ENCODE data around the gene NOP53. TPM values are rescaled to one million over a fixed set of nuclear protein-coding genes. Genes with fewer than 3 reads are reported as not detected.

The NOP53 gene
- total RNA-seq (100 to 1,000 TPM; 166 to 325 TPM), polyA plus RNA-seq (ENCODE audit: insufficient read depth, low read depth, low replicate concordance) (309 TPM)
- long read RNA-seq, donor 1, transcript NOP53-201 (13 exons, 1,528 nt), result major isoform, 175 of 257 reads
- long read RNA-seq, donor 1, transcript NOP53-206 (2 exons, 265 nt), result minor isoform, 5 of 257 reads
- long read RNA-seq, donor 1, partial matches to known transcripts, result 70 of 257 reads
- long read RNA-seq, donor 1, other reads (novel, unspliced or antisense), result 5 of 257 reads
- long read RNA-seq, donor 2, transcript NOP53-201 (13 exons, 1,528 nt), result major isoform, 97 of 149 reads
- long read RNA-seq, donor 2, partial matches to known transcripts, result 48 of 149 reads
- long read RNA-seq, donor 2, other reads (novel, unspliced or antisense), result 0 of 149 reads

DNA sequence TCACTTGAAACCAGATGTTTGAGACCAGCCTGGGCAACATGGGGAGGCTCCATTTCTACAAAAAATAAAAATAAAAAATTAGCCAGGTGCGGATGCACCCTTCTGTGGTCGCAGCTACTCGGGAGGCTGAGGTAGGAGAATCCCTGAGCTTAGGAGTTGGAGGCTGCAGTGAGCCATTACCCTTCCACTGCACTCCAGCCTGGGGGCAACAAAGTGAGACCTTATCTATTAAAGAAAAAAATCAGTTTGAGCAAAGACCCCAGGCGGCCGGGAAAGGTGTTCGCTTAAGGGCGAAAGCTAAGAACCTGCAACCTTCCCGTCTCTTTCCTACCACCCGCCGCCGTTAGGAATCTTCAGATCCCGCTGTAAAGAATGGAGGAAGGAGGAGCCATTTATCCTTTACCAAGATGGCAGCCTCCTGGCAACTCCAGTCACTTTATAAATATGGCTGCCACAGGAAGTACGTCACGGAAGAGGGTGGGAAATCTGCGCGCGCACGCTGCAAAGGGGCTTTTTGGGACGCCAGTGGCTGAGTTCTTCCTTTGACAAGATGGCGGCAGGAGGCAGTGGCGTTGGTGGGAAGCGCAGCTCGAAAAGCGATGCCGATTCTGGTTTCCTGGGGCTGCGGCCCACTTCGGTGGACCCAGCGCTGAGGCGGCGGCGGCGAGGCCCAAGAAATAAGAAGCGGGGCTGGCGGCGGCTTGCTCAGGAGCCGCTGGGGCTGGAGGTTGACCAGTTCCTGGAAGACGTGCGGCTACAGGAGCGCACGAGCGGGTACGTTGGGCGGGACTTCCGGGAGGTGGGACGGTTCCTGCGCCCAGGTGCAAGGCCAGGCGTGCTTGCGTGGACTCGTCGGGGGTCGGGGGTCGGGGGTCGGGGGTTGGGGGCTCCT lies at the start of gene NOP53:
NOP53 (plus strand) TSS at position 537 of the 892 bp plus-strand sequence; CDS start at position 551, 14 bp downstream.
- H3K4me3 ChIP-seq, result peak within 1 kb of the TSS; percentile 81 to 91
- TF ChIP-seq POLR2A (IDR thresholded peaks at IDR 0.05), result peak; percentile 29
- TF ChIP-seq, protein P1, sequence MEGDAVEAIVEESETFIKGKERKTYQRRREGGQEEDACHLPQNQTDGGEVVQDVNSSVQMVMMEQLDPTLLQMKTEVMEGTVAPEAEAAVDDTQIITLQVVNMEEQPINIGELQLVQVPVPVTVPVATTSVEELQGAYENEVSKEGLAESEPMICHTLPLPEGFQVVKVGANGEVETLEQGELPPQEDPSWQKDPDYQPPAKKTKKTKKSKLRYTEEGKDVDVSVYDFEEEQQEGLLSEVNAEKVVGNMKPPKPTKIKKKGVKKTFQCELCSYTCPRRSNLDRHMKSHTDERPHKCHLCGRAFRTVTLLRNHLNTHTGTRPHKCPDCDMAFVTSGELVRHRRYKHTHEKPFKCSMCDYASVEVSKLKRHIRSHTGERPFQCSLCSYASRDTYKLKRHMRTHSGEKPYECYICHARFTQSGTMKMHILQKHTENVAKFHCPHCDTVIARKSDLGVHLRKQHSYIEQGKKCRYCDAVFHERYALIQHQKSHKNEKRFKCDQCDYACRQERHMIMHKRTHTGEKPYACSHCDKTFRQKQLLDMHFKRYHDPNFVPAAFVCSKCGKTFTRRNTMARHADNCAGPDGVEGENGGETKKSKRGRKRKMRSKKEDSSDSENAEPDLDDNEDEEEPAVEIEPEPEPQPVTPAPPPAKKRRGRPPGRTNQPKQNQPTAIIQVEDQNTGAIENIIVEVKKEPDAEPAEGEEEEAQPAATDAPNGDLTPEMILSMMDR (IDR thresholded peaks at IDR 0.05), result peak in 1 of 3 experiments; percentile 47
- H3K36me3 ChIP-seq (ENCODE audit: low read depth, missing control alignments), result no peaks in the 10 kb centered on the region
- peak within 1 kb of the TSS; percentile 94 to 98 for H3K27ac ChIP-seq
- no peaks in the 10 kb centered on the region for H3K27me3 ChIP-seq
- H3K4me1 ChIP-seq, result peaks cover 29% of the 10 kb centered on the region
- no peaks in the 10 kb centered on the region for H3K9me3 ChIP-seq
- intact Hi-C loops (cut with DNase I; ENCODE audit: low total_unique reads), result no loop called here
- DNase-seq, result peak; percentile 98
- 3 to 4% methylated on average over 49 to 51 of the region's 53 CpGs for WGBS, 2 donors

DNA sequence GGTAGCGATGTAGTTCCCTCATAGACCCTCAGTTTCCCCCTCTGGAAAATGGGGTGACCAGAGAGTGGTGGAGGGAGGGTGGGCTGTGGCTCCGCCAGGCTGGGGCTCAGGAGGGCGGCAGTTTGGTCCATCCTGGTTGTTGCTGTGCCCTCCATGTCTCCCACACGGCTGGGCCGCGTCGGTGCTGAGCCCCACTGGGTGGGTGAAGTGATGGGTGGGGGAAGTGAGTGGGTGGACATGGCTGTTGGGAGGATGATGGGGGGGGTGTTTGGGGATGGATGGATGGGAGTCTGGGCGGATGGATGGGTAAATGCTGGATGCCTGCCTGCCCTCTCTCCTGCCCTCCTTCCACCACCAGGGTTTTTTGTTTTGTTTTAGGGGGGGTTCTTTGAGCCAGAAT lies 48.7 kb upstream of the NOP53 start:
- H3K27ac ChIP-seq, result no peak overlapping the region

GRCh38 chr19:47697863-47698609 lies 47.3 kb upstream of the NOP53 start:
- intact Hi-C loops (cut with DNase I; ENCODE audit: low total_unique reads), result loop anchor here (5.0 kb wide), 1 partner anchor 261 kb away; no protein-coding TSS in a partner anchor

More for the DNA sequence above, 48.7 kb upstream of the NOP53 start:
- DNase-seq, result no peak
- H3K27me3 ChIP-seq, result no peaks in the 10 kb centered on the region
- intact Hi-C loops (cut with DNase I; ENCODE audit: low total_unique reads), result loop anchor here (5.0 kb wide), 1 partner anchor 259 kb away; no protein-coding TSS in a partner anchor
- TF ChIP-seq POLR2A (IDR thresholded peaks at IDR 0.05), result no peak
- TF ChIP-seq, protein P1 (IDR thresholded peaks at IDR 0.05), result no peak
- H3K36me3 ChIP-seq (ENCODE audit: low read depth, missing control alignments), result no peaks in the 10 kb centered on the region
- 91 to 93% methylated on average over 7 to 8 of the region's 8 CpGs for WGBS, 2 donors
- peaks cover 5% of the 10 kb centered on the region for H3K4me1 ChIP-seq
- no peak overlapping the region for H3K4me3 ChIP-seq
- no peaks in the 10 kb centered on the region for H3K9me3 ChIP-seq

More at GRCh38 chr19:47697863-47698609, 47.3 kb upstream of the NOP53 start:
- Histone ChIP-seq H3K4me3 (no peak overlapping the region), H3K36me3 (ENCODE audit: low read depth, missing control alignments) (no peaks in the 10 kb centered on the region), H3K27me3 (no peaks in the 10 kb centered on the region), H3K27ac (no peak overlapping the region), H3K4me1 (peaks cover 5% of the 10 kb centered on the region), H3K9me3 (no peaks in the 10 kb centered on the region)
- TF ChIP-seq, protein P1 (IDR thresholded peaks at IDR 0.05), result peak; percentile 87 to 97 (median 95)
- no peak for TF ChIP-seq POLR2A (IDR thresholded peaks at IDR 0.05)
- 18 to 30% methylated on average over 13 to 21 of the region's 21 CpGs for WGBS, 2 donors
- DNase-seq, result peak; percentile 87
